ENCODE measurements around the gene POLR2B.
"Not testable (repeated sequence)": the region's sequence is repeated elsewhere in the genome, so short reads cannot be mapped to it uniquely, and the experiment has no call there.

Gene POLR2B

DNA sequence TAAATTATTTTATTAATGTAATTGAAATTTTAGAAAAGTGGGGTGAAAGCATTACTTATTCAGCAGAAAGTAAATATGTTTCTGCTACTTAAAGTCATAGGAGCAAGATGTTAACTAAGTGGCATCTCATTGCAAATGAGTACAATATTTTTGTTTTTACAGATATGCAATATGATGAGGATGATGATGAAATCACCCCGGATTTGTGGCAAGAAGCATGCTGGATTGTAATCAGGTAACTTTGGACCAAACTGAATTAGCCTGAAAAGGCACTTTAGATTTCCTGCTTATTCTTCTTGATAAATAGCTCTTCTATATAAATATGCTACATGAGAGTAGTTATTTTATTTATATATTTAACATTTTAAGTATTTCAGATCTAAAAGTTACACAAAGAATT, 7.5 kb downstream of the POLR2B start:
- DNase-seq (ENCODE audit: low read depth in 1 of 2, low spot score in 1 of 2) = no peak

DNA sequence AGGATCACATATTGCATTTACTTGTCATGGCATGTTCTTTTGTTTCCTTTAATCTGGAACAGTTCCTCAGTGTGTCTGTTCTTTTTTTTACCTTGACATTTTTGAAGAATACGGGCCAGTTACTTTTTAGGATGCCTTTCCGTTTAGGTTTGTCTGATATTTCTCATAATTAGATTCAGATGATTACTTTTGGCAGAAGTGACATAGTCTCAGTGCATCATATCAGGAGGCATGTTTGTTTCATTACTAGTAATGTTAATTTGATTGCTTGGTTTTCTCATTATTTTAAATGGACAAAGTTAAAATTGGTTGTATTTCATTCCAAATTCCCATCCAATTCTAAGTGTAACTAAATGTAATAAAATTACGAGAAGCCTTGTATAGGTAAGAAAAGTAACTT, 8.3 kb downstream of the POLR2B start:
- no peak for DNase-seq (ENCODE audit: low read depth in 1 of 2, low spot score in 1 of 2)

- DNase-seq (ENCODE audit: low read depth in 1 of 2, low spot score in 1 of 2) = no peak
These were observed 11.6 kb downstream of the POLR2B start for GRCh38 chr4:56990109-56990905.

GRCh38 chr4:56995525-56995924, 16.8 kb downstream of the POLR2B start:
- DNase-seq (ENCODE audit: low read depth in 1 of 2, low spot score in 1 of 2) = no peak

GRCh38 chr4:56999751-57000150, 21.1 kb downstream of the POLR2B start:
- DNase-seq (ENCODE audit: low read depth in 1 of 2, low spot score in 1 of 2) = no peak

DNA sequence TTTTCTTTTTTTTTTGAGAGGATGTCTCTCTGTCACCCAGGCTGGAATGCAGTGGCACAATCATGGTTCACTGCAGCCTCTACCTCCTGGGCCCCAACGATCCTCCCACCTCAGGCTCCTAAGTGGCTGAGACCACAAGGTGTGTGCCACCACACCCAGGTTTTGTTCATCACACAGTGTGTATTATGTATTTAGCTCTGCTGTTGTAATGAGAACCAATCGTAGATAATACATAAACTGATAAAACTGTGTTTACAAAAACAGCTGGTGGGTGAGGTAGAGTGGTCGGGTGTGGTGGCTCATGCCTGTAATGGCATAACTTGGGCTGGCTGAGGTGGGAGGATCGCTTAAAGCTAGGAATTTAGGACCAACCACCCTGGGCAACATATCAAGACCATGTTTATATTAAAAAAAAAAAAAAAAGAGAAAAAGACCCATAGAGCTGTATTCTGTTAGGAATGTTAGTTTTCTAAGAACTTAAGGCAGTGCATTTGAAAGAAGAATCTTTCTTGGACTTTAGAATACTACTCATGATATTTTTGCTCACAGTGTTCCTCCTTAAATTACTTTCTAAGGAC, 34.9 kb downstream of the POLR2B start:
- DNase-seq (ENCODE audit: low read depth in 1 of 2, low spot score in 1 of 2) = no peak

DNA sequence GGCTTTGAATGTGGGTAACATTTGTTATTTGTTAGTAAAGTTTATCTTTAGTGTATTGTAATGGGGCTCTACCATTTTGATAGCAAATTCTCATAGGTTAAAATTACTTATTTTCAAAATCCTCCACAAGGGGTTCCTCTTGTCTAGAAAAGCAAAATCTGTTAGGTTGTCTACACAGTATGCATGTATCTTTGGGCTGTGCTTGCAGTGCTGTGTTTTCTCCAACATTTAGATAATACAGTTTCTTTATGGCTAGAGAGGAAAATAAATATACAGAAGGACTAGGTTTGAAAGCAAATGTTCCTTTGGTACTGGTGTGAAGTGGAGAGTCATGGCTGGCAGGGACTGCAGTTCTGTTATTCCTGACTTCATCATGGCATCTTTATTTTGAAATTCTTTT, 40.3 kb downstream of the POLR2B start:
- no peak for DNase-seq (ENCODE audit: low read depth in 1 of 2, low spot score in 1 of 2)

- no peak for DNase-seq (ENCODE audit: low read depth in 1 of 2, low spot score in 1 of 2)
These were observed 41.9 kb downstream of the POLR2B start for GRCh38 chr4:57020467-57021101.

DNA sequence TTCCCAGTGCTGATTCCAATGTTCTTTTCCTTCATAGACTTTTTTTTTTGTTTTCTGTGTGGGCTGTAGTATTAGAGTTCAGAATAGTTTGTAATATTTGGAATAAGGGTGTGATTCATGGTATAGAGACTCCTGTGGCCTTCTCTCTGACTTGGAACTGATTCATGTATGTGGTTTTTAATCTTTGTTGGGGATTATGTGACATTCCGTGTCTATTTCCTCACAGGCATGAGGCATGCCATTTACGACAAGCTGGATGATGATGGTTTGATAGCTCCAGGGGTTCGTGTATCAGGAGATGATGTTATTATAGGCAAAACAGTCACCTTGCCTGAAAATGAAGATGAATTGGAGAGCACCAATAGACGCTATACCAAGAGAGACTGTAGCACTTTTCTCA, 44.4 kb downstream of the POLR2B start:
- no peak for DNase-seq (ENCODE audit: low read depth in 1 of 2, low spot score in 1 of 2)

DNA sequence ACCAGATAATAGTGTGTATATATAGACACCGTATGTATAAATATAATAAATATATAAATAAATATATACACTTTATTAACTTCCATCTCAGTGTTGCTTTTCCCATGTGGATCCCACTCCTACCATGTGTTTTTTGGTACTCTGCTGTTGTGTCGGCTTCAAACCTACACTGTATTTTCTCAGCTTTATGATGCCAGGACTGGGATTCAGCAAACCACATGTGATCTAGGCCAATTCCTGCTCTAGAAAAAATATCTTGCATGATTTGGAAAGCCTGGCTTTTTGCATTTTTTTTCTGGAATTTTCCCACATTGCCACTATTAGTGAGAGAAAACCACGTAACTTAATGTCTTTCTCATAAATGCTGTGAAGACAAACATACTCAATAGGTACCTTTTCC, 55.8 kb downstream of the POLR2B start:
- DNase-seq (ENCODE audit: low read depth in 1 of 2, low spot score in 1 of 2) = no peak

GRCh38 chr4:57037982-57038604, 59.4 kb downstream of the POLR2B start:
- no peak for DNase-seq (ENCODE audit: low read depth in 1 of 2, low spot score in 1 of 2)

- DNase-seq (ENCODE audit: low read depth in 1 of 2, low spot score in 1 of 2) = no peak
These were observed 60.6 kb downstream of the POLR2B start for GRCh38 chr4:57039345-57039744.

GRCh38 chr4:57040510-57040909, 61.8 kb downstream of the POLR2B start:
- no peak for DNase-seq (ENCODE audit: low read depth in 1 of 2, low spot score in 1 of 2)

DNA sequence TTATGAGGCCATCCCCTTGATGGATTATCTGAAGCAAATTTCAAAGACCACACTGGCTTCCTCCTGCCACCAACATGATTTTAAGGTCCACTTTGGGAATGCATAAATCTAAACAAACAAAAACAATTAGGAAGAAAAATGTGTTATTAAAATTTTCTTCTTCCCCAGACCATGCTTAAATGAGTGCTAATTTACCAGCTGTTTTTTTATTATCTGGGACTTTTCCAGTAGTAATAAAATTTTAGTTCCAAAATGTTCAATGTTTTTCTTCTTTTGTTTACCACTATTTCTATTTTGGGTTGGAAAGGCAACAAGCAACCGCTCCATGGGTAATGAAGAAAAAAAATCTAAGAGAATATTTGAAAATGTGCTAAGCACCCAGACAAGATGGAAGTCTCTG, 62.3 kb downstream of the POLR2B start:
- DNase-seq (ENCODE audit: low read depth in 1 of 2, low spot score in 1 of 2) = no peak

- DNase-seq (ENCODE audit: low read depth in 1 of 2, low spot score in 1 of 2) = no peak
These were observed 64.0 kb downstream of the POLR2B start for GRCh38 chr4:57042711-57043169.

DNA sequence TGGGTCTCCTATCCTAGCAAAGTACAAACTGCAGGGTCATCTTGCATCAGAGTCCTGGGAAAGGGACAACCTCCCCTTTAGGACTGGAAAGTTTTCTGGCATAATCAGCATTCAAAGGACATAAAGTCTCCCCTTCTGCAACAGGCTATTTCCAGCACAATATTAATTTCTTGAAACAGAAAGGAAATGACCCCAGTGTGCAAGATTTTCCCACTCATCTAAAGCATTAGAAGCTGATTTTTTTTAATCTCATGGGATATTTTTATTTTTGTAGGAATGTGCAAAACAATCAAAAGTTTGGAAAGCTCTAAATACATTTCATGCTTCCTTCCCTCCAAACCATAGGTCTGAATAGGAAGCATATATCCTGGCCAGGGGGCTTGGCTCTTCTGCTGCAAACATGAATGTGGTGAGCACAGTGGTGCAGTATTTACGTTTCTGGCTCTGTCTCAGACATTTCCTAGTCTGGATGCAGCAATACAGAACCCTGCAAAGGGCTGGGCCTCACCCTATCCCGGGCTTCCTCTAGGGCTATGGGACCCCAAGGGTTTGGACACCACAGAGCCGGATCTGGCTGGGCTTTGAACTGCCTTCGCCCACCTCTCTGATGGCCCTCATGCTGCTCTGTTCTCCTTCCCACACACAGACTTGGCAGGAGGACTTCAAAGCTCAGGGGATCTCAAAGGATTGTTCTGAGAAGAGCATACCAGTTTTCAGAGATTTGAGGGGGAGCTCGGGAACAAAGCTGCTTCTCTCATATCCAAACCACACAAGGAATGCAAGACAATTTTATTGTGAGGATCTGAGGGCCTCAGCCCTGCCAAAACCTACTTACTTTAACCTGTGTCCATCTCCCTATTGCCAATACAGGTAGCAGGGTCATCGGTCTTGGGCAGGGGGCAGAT, 64.9 kb downstream of the POLR2B start:
- DNase-seq (ENCODE audit: low read depth in 1 of 2, low spot score in 1 of 2) = no peak

DNA sequence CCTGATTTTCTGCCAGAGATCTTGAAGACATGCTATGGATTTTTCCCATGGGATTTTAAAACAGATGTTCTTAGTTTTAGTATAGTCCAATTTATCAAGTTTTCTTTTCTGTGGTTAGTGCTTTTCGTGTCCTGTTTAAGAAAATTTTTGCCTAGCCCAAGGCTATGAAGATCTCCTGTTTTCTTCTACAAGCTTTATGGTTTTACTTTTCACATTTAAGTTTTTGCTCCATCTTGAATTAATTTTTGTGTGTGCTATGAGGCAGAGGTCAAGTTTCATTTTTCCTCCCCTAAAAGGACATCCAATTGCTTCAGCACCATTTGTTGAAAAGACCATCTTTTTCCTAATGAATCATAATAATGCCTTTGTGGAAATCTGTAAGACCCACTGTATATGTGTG, 65.6 kb downstream of the POLR2B start:
- DNase-seq (ENCODE audit: low read depth in 1 of 2, low spot score in 1 of 2) = no peak

DNA sequence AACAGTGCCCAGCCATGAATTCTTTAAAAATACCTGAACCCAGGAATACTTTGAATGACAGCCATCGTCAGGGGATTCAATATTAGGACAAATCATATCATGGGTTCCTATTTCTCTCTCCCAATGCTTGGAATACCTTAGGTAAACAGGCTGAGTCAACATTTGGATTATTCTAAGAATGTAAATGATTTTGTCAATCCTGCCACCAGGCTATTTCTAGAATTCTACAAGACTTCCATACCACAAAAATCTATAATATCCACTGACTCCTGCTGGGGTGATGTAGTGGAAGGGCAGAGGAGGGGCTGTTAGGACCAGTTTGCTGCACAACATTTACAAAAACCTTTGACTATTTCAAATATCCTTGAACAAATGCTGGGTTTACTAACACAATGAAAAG, 66.3 kb downstream of the POLR2B start:
- no peak for DNase-seq (ENCODE audit: low read depth in 1 of 2, low spot score in 1 of 2)

GRCh38 chr4:57047046-57047445, 68.3 kb downstream of the POLR2B start:
- DNase-seq (ENCODE audit: low read depth in 1 of 2, low spot score in 1 of 2) = not testable (repeated sequence)

GRCh38 chr4:57048590-57049304, 70.1 kb downstream of the POLR2B start:
- DNase-seq (ENCODE audit: low read depth in 1 of 2, low spot score in 1 of 2) = no peak
